Measurements from ENCODE around the gene APOL4. TPM values are rescaled to one million over a fixed set of nuclear protein-coding genes. Genes with fewer than 3 reads are reported as not detected.
"Not testable (repeated sequence)": the region's sequence is repeated elsewhere in the genome, so short reads cannot be mapped to it uniquely, and the experiment has no call there.

Gene APOL4, protein sequence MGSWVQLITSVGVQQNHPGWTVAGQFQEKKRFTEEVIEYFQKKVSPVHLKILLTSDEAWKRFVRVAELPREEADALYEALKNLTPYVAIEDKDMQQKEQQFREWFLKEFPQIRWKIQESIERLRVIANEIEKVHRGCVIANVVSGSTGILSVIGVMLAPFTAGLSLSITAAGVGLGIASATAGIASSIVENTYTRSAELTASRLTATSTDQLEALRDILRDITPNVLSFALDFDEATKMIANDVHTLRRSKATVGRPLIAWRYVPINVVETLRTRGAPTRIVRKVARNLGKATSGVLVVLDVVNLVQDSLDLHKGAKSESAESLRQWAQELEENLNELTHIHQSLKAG
- total RNA-seq = 7.7 TPM

DNA sequence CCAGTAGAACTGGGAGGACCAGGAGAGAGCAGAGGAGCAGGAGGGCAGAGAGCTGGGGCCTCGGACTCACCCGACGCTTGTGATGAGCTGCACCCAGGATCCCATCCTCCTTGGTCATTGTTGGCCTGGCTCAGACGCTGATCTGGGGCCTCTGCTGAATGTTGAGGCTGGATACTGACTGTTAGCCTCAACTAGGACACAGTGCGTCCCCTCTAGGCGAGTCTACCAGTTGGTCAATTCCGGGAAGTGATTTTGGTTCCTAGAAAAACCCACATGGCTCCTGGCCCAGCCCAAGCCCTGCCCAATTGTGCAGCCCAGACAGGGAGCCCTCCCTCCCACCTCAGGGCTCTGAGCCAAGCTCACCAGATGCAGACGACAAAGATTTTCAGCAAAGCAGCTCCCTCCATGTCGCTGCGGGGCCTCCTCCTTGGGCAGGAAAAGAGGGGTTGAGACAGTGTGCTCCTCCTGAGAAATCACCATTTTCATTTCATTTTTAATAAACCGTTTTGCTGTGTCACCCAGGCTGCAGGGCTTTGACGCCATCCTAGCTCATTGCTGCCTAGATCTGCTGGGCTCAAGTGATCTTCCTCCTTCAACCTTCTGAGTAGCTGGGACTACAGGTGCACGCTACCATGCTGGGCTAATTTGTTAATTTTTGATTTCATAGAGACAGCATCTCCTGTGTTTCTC lies at the start of gene APOL4:
TSS of gene APOL4 (minus strand) at position 180 of the 690 bp plus-strand sequence. CDS start at position 105, 75 bp downstream.
- FAIRE-seq = no peak
- DNase-seq (ENCODE audit: low spot score in 2 of 2) = peak in 1 of 2 donors; percentile 44

DNA sequence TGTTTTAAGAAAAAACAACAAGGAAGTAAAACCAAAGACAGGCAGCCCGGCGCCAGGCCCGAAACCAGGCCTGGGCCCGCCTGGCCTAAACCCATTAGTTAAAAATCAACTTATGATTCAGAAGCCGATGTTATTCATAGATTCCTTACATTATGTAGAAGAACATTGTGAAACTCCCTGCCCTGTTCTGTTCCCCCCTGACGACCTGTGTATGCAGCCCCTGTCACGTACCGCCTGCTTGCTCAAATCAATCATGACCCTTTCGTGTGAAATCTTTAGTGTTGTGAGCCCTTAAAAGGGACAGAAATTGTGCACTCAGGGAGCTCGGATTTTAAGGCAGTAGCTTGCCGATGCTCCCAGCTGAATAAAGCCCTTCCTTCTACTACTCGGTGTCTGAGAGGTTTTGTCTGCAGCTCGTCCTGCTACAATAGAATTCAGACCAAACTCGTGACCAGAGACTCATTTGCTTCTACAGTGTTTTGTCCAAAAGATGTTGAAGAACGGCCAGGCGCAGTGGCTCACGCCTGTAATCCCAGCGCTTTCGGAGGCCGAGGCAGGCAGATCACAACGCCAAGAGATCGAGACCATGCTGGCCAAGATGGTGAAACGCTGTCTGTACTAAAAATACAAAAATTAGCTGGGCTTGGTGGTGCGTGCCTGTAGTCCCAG lies 48.8 kb upstream of the APOL4 start:
- DNase-seq (ENCODE audit: low spot score in 2 of 2); FAIRE-seq: not testable (repeated sequence)

DNA sequence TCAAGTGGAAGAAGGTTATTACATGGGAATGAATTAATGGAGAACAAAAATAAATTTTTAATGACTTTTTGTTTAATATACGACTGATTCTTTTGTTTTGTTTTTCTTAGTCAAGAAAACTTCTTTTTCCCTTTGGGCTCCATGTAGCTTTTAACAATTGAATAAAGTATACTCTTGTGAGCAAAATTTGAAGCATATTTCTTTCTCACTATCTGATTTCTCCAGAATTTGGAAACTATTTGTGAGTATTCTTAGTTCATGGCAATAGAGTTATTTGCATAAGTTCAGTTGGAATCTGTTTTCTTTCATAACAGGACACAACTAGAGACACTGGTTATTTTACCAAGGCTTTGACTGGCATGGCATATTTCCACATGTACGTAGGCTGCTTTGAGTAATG lies 47.6 kb upstream of the APOL4 start:
- FAIRE-seq (no peak), DNase-seq (ENCODE audit: low spot score in 2 of 2) (no peak)

DNA sequence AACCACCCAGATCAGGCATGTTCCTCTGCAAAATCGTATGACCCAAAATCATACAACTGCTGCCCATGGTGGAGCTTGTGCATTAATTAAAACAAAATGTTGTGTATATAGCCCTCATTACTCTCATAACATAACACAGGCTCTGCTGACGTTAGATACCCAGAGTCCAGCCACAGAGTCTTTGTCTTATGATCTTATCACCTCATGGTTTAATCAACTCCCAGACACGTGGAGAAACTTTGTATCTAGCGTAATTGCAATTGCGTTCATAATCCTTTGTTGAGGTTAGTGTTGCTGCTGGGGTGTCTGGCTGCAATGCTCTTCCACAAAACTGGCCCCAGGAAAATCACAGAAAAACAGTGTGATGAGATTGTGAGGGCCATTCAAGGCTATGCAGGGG lies 46.3 kb upstream of the APOL4 start:
- DNase-seq (ENCODE audit: low spot score in 2 of 2) (no peak), FAIRE-seq (no peak)

DNA sequence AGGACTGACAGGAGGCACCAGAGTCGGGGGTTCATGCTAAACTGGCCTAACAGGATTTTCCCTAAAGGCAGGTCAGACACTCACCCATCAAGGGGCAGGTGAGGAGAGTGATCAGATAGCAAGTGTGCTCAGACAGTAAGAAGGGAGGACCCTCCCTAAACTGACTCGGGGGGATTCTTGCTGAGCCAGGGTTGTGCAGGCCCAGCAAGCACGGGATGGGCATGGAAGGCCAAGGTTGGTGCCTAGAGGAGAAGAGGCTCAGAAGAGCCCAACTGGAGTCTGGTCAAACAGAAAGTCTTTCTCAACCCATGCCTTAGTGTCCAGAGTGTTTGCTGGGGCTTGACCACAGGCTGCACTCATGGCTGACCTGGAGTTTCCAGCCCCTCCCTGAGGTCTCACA lies 45.1 kb upstream of the APOL4 start:
- DNase-seq (ENCODE audit: low spot score in 2 of 2) (no peak), FAIRE-seq (no peak)

DNA sequence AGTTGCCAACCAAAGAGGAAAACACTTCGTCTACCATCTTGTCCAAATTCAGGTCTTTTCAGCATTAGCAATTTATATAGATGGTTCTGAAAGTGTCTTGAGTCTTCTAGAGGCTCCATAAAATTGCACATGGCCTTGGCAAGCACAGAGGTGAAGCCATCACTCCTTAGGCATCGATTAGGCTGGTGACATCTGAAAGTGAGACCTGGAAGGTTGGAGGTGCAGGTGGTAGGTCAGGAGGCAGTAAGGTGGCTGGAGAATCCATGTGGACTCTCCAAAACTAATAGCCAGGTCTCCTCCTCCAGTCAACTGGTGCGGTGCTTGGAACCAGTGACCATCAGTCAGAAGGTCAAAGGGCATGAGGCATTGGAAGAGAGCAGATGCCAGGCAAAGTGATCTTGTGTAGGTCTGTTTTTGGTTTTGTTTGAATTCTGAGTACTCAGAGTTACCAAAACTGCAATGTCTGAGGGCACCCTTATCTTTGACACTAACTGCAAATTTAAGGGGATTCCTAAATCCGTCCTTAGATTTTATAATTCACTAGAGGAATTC lies 44.3 kb upstream of the APOL4 start:
- DNase-seq (ENCODE audit: low spot score in 2 of 2) (no peak), FAIRE-seq (no peak)

DNA sequence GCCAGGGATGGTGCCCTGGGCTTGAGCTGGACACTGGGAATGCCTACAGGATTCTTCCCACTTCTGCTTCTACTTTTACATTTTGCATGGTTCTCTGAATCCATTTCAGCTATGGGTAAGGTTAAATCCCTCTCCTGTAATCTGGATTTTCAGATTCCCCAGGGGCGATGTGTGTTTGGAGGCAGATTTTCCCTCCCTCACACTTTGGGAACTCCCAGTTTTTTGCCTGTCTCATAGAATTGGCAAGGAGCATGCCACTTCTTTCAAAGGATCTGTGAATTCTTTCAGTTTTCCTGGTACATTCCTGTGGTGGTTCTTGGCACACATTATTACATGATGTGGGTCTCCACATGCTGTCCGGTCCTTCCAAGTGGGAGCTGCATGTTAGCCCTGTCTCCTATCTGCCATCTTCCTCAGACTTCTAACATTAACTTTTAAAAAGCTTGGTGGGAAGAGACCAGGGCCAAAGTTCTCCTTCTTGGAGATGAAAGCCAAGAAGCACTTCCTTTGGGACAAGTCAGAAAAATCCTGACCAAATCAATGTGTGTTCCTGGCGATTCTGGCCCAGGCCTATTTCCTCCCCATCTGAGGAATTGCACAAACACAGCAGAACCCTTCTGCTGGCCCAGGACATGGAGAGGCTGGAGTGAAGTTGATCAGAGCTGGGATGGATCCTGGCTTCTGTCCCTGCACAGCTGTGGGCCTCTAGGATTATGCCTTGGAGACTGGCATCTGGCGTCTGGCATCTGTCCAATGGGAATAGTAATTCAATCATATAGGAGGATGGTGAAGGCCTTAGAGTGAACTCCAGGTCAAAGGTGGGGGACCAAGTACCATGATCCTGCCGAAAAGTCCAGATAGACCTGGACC lies 43.1 kb upstream of the APOL4 start:
- no peak for FAIRE-seq

DNA sequence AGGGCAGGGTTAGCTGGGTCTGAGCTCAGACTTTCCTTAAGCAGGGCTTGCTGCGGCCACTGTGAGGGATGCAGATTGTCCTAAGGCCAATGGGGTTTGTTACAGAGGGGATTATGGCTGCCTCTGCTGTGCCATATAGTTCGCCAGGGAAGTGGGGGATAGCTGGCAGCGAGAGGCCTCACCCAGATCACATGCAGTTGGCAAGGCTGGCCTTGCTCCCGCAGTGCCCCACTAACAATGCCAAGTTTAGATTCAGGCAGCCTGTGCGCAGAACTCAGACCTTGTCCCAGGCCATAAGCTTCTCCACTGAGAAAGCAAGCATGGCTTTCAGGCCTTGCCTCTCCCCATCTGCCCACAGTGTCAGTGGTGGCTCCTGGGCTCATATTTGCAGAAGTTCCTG lies 42.4 kb upstream of the APOL4 start:
- DNase-seq (ENCODE audit: low spot score in 2 of 2) = no peak

More for the DNA sequence above, 43.1 kb upstream of the APOL4 start:
- no peak for DNase-seq (ENCODE audit: low spot score in 2 of 2)

DNA sequence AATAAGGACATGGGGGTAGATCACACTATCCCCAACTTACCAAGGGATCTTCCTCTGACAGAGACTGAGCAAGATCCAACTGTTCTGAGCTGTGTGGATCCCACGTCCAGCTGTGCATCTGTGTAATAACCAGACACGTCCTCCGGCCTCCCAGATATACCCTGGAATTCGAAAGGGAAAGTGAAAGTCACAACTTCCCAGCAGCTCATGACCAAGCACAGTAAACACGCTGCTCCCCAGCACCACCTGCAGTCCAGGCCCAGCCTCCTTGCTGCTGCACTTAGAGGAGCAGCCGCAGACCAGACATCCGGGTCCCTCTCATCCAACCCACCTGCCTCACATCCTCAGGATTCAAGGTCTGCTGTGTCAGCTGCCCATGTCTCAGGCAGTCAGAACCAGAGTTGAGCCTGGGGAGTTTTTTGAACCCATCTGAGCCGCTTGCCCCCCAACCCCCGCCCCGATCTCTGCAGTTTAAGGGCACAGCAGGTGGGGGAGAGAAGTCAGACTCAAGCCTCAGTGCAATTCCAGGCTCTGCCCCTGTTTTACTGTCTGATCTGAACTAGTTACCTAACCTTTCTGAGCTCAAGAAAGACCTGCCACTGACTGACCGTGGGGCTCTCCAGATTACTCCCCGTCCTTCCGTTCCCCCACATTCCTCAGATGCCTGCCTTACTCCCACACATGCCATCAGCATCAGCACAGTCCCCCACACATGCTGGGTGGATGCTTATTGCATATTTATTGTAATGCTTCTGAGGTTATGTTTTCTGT lies 38.0 kb upstream of the APOL4 start, which contains the start of gene APOL2:
TSS of gene APOL2 (minus strand) at position 127 of the 771 bp plus-strand sequence. CDS start 6,365 bp downstream, outside the sequence.
- no peak for FAIRE-seq
- peak; percentile 48 to 85 for DNase-seq (ENCODE audit: low spot score in 2 of 2)

More for the DNA sequence above, 42.4 kb upstream of the APOL4 start:
- no peak for FAIRE-seq

DNA sequence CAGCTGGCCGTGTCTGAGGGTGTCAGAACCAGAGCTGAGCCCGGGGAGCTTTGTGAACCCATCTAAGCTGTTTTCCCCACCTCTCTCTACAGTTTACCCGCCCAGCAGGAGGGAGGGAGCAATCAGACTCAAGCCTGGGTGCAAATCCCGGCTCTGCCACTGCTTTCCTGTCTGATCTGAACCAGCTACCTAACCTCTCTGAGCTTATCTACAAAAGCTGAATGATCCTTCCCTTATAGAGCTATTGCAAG lies 37.5 kb upstream of the APOL4 start:
- DNase-seq (ENCODE audit: low spot score in 2 of 2) (no peak), FAIRE-seq (no peak)

DNA sequence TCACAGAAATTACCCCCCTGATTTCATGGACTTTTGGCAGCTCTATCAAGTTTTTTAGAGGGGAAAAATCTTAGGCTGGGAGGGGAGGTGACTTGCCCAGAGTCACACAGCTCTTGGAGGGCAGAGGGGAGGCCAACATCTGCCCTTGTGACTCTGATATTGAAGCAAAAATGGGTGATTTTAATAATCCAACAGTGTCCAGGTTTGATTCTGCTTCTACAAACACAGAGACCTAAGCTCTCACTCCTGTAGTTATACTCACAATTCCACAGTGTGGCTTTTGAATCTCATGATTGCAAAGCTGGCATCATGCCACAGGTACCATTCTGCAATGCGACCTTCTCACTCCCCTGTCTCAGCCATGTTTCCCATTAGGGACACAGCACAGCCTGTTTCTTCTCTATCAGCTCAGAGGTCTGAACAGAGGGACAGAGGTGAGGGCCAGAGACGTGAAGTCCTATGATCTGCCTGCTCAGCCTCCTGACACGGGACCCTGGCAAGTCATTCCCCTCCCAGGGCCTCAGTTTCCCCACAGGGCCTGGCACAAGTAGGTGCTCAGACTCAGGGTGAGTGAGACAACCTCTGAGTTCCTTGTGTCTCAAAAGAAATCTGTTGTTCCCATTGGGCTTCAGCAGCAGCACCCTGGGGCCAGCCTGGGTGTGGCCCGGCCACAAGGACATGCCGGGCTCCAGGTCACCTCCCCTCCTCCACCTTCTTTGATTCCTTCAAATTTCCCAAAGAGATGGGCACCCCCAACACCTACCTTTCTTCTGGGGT lies 37.0 kb upstream of the APOL4 start:
- DNase-seq (ENCODE audit: low spot score in 2 of 2) (no peak), FAIRE-seq (no peak)

DNA sequence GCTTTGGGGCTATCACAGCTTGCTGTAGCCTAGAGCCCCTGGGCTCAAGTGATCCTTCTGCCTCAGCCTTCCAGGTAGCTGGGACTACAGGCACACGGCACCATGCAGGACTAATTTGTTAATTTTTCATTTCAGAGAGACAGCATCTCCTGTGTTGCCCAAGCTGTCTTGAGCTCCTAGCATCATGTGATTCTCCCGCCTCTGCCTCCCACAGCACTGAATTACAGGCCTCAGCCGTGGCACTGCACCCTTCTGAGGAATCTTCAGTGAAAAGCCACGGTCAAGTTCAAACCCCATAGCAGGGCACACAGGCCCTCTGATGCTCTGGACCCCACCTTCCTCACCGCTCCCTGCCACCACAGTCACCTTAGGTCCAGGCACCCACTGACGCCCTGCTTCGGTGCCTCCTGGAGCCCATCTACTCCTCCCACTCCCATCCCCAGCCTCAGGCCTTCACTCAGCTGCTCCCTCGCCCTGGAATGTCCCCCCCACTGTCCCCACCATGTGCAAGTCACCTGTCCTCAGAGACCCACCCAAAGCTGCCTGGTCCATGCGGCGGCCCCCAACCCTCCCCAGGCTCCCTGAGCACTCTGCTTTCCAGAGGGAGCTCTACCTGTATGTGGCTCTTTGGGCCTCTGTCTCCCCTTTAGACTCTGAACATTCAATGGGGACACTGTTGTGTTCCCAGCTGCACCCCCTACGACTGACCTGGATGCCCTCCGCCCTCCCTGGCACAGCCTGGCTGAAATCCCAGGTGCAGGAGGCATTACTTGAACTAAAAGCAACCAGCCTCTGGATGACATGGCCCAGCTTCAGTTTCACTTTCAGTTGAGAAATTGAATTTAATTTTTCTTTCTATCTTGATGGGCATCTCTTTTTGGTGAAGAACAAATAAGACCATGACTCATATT lies 36.1 kb upstream of the APOL4 start:
- no peak for DNase-seq (ENCODE audit: low spot score in 2 of 2)
- FAIRE-seq = no peak

DNA sequence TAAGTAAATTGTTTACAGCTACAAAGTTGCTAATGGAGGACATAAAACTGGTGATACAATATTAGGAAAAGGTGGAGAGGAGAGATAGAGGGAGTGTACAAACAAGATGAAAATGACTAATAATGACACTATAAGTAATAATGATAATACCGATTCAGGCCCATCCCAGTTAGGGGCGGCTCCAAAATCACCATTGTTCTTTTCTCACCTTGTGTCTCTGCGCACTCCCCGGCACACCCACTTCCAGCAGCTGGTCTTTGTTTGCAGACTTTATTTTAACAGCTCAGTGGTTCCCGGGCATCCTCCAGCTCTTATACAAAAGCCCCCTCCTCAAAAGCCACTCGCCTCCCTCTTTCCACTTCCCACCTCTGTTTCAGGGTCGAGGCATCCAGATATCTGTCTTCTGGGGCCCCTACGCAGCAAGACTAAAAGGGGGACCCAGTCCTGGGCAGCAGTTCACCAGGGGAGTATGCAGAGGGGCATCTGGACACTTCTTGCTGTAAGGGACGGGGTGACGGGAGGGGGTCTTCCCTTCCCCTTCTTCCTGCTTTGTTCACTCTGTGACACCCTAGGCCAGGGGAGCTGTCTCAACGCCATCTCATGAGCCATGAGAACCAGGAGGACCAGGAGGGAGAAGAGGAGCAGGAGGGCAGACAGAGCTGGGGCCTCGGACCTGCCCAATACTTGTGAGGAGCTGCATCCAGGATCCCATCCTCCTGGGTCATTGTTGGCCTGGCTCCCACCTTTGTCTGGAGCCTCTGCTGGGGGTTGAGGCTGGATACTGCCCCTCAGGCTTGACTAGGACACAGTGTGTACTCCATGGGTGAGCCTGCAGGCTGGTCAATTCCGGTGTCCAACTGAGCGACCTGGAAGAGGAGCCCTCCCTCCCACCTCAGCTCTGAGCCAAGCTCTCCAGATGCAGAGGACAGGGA lies 35.0 kb upstream of the APOL4 start:
- FAIRE-seq = no peak
- DNase-seq (ENCODE audit: low spot score in 2 of 2) = no peak

DNA sequence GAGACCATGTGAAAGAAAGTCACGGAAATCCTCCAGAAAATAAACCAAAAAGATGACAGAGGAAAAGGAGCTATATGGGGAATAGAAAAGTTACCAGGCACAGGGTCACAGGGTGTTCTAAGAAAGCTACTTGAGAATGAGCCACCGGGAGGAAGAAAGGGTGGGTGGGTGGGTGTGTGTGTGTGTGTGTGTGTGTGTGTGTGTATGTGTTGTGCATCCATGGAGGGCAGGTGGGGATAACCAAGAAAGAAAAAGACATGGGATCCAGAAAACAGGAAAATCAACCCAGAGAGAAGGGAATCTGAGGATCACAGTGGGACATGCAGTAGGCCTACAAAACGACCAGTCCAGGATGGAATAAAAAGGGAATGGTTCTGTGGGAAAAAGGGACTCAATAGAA lies 34.0 kb upstream of the APOL4 start:
- FAIRE-seq (no peak), DNase-seq (ENCODE audit: low spot score in 2 of 2) (no peak)

DNA sequence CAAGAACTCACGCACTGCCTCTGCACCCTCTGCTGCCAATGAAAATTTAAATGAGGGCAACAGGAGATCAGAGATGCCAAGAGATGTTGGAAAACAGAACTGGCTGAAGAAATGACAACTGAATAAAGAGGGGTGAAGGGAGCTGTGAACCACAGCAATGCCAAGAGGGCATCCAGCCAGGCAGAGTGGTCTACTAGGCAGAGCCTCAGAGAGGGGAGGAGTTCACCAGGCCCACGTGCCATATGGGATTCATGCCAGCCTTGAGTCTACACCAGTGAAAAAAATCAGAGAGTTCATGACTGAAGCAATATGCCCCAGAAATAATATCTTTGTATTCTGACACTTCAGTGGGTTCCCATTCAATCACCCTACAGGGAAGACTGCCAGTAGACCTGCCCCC lies 33.3 kb upstream of the APOL4 start:
- no peak for FAIRE-seq
- no peak for DNase-seq (ENCODE audit: low spot score in 2 of 2)

DNA sequence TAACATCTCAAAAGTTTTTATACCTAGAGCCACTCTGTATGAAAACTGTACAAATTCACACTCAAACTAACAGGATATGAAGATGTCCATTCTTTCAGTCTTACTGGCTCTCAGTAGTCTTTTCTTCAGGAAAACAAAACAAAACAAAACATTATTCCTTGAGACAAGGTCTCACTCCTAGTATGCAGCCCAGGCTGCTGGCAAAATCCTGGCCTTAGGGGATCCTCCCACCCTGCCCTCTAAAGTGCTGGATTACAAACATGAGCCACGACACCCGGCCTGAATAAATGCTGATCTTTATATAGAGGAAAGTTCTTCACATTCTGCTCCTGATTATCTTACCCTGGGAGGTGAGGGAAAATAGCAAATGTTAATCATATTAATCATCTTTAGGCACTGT lies 32.6 kb upstream of the APOL4 start:
- DNase-seq (ENCODE audit: low spot score in 2 of 2) = no peak
- FAIRE-seq = no peak

DNA sequence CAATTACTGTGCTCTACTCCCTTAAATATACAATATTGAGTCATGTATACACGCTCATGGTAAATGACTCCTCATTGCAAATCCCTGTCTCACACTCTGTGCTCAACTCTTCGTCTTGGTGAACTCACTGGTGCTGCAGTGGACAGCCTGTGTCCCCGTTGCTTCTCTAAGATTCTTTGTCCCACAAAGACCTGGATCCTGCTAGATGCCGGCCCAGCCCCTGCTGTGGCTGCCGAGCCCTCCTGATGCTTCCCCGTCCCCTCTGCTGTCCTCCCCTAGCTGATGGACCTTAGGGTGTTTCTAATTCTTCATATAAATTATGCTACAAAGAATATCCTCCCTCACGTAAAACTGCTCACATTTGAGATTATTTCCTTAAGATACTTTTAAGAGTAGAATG lies 32.2 kb upstream of the APOL4 start:
- no peak for DNase-seq (ENCODE audit: low spot score in 2 of 2)

More for the DNA sequence above, 32.2 kb upstream of the APOL4 start:
- no peak for FAIRE-seq

All from frontal cortex (tissue), 4 donors.